Urothelium cell line (cell line): ENCODE results near the gene MTM1.
A peak's percentile ranks its signal among the peaks of the same experiment; 100 is the strongest.

Source experiments
- DNase-seq: peaks from one replicate; pipeline ENCODE4 v3.0.0; 2011; ENCODE audit warnings: low spot score, mixed read lengths
- FAIRE-seq: peaks from 2 replicates; lab custom pipeline; 2011; peaks lifted over from hg19 to GRCh38; lab: Jason Lieb, UNC

The MTM1 gene

GRCh38 chrX:150649096-150649870 is 80.9 kb downstream of the MTM1 start:
- DNase-seq (no peak), FAIRE-seq (no peak)

- no peak for DNase-seq
- no peak for FAIRE-seq
Observed at GRCh38 chrX:150651906-150652305, 83.5 kb downstream of the MTM1 start.

- DNase-seq (no peak), FAIRE-seq (no peak)
Observed at GRCh38 chrX:150655788-150656187, 87.4 kb downstream of the MTM1 start.

DNA sequence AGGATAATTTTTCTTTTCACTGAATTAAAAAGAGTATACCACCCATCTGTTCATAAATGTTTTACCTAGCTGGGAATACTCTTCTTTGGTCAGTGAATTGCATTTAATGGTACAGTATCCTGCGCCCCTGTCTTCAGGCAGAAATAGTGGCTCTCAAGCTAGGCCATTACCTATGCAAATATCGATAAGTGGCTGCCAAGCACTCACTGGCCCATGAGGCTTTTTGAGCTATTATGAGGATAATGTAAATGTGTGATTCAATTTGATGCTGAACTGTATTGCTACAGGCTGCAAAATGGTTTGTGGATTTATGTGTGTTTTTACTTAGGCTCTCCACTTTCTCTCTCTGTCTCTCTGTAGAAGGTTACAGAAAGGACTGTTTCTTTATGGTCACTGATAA is 94.7 kb downstream of the MTM1 start:
- FAIRE-seq (no peak), DNase-seq (no peak)

GRCh38 chrX:150664290-150664689 is 95.9 kb downstream of the MTM1 start:
- DNase-seq (no peak), FAIRE-seq (no peak)

DNA sequence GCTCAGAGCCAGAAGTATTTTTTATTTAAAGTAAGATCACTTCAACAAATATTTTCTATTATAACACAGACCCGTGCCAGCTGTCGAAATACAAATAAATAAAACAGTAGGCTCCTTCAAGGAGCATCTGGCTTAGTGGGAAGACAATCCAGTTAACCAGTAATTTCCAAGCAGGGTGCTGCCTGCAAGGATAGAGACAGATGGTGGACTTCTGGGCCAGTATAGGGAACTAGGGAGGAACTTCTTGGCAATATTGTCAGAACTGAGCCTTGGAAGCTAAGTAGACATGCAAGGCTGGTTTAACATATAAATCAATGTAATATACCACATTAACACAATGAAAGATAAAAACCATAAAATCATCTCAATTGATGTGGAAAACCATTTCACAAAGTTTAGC is 107.8 kb downstream of the MTM1 start:
- DNase-seq, result no peak
- no peak for FAIRE-seq

GRCh38 chrX:150680974-150681373 is 112.6 kb downstream of the MTM1 start:
- FAIRE-seq, result no peak
- DNase-seq, result no peak

DNA sequence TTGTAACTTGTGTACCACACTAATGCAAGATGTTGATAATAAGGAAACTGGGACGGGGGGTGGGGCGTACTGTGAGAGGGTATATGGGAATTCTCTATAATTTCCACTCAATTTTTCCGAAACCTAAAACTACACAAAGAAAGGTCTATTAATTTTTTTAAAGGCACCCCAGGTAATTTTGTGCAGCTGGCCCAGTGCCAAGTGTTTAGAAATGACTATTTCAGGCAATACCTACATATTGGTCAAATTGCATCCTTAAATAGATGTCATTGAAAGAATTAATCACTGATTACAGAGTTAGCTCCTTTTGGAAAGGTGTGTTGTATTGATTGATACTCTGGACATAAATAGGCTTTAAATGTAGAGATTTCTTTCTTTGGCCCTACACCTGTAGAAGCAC is 114.7 kb downstream of the MTM1 start:
- DNase-seq, result no peak
- no peak for FAIRE-seq

DNA sequence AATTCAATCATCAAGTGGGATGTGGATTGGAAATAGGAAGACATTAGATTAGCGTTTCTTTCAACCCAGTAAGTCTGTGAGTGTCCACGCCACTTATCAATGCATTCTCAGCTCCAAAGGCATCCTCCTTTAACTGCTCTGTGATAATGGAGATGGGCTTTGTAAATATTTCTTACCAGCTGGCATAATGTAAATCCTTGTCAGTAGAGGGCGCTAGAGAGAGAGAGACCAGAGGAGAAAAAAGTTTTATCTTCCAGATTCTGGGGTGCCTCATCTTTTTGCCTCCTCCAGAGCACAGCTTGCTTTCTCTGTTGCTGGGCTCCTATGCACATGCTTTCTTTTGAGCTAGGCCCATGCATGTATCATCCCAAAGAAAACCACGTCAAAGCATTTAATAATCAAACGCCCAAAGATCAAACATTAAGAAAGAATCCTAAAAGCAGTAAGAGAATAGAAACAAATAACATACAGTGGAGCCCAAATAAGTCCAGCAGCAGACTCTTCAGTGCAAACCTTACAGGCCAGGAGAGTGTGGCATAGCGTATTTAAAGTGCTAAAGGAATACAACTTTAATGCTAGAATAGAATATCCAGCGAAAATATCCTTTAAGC is 115.2 kb downstream of the MTM1 start:
- FAIRE-seq, result no peak

DNA sequence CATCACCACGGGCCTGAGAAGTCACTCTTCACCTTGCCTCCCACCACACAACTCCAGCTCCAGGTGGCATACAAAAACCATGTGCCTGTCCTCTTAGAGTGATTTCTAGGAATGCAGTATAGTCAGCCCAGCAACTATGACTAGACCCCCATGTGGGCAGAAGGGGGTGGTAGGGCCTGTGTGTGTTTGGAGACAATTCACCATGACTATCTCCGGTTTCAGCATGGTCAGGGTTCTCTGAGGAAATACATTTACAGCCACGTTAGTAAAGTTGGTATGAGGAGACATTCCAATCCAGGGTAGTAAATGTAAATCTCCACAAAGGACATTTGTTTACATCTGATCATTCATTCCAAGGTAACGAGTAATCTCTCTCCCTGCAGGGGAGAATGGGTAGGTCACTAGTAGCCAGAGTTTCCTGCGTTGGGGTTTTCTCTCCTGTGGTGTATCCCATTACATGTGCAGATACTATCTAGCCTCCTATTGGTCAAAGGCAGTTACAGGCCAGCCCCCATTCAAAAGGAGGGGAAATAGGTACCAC is 120.6 kb downstream of the MTM1 start:
- FAIRE-seq, result no peak
- DNase-seq, result peak; percentile 44

More for the DNA sequence above, 115.2 kb downstream of the MTM1 start:
- no peak for DNase-seq

DNA sequence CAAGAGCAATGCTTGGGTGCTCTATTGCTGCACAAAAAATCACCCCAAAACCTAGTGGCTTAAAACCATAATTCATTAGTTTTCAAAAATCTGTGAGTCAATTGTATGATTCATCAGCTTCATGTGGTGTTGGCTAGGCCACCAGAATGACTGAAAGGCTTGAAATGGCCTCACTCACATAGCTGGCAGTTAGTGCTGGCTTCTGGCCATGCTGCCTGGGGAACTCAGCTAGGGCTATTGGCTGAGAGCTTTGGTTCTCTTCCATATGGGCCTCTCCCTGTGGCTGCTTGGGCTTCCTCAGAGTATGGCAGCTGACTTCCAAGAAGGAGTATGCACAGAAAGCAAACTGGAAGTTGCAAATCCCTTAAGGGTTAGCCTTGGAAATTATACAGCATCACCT is 121.7 kb downstream of the MTM1 start:
- FAIRE-seq, result no peak

GRCh38 chrX:150692296-150692695 is 123.9 kb downstream of the MTM1 start:
- no peak for DNase-seq
- no peak for FAIRE-seq

More for the DNA sequence above, 121.7 kb downstream of the MTM1 start:
- peak; percentile 26 for DNase-seq

DNA sequence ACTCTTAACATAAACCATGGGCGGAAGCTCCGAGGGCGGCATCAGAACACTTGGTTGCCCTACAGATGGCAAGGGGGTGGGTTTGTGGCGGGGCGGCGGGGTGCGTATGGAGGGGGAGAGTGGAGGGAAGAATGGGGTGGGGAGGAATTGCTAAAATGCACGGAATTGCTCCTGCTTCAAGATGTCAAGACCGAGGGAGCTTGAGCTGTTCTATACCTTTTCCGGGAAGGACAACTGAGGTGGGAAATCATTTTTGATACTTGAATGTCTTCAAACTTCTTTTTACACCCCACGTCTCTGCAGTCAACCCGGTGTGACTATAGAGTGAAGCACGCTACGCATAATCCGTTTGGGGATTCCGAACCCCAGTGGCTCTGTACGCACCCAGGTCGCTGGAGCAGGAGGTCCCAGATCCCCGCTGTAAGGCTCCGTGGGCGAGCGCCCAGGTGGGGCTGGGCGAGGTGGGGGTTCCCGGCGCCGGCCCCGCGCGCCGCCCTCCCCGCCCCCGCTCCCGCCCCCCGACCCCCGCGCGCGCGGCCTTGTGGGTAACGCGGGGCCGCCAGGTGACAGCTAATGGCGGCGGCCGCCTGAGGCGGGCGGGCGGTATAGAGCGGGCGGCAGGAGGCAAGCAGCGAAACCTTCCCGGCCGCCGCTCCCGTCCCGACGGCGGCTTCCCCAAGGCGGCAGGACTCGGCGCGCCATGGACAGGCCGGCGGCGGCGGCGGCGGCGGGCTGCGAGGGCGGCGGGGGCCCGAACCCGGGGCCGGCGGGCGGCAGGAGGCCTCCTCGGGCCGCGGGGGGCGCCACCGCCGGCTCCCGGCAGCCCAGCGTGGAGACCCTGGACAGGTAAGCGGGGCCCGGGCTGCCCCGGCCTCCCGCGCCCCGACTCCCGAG is 124.7 kb downstream of the MTM1 start, which contains the start of gene MTMR1:
MTMR1 (plus strand) TSS at position 566 of the 894 bp plus-strand sequence; CDS start at position 701, 135 bp downstream.
- DNase-seq, result peak; percentile 34
- FAIRE-seq, result no peak

DNA sequence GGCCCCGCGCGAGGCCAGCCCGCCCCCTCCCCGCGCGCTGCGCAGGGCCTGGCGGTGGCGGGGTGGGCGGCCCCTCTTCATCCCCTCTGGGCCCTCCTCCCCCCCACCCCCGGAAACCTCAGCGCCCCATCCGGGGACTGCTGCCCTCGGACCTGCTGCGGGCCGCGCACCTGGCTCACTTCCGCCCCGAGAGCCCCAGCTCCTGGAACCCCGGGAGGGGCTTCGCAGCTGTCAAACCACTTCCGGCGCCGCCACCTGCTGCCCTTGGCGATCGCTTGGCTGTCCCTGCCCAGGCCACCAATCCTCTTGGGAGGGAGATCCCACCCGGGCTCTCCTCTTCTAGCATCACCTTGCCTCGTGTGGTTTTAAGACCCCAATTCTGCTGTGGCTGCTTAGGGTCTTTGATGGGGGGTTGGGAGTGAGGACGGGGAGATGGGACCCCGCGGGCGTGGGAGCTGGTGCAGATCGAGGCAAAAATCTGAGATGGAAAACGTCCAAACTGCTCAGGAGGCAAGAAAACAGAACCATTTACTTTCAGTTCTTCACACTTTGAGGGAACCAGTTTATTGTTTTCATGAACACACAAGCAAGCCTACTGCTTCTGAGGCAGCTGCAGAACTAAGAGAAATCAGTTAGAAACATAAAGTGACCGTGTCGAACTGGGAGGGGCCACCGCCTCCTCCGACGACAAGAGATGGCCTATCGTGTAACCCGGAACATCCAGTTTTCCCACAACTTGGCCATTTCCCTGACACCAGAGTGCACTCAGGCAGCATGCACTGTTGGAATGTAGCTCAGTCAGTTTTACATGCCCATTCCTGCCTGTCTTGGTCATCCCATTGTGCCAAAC is 125.5 kb downstream of the MTM1 start:
- FAIRE-seq (no peak), DNase-seq (peak; percentile 62)

DNA sequence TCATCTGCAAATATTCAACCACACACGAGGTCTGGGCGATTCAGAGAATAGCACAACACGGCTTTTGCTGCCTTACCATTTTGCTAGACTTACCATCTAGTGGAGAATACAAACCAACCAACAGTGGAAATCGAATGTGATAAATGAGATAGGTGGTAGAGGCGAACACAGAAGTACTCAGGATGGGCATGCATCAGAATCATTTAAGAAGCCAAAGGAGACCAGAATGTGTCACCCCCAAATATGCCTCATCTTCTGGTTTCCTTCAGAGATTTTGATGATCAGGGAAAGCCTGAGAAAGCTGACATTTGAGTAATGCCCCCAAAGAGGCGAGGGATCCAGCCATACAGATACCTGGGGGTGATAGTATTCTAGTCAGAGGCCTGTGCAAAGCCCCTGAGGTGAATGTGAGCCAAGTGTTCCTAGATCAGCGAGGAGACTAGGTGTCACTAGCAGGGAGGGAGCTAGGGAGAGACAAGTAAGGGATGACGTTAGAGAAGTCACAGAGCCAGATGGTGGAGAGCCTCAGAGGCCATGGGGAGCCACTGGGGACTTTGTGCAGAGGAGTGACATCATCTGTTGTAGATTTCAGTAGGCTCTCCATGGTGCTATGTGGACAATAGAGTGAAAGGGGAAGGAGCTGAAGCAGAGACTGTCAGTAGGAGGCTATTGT is 126.5 kb downstream of the MTM1 start:
- DNase-seq, result no peak
- no peak for FAIRE-seq

GRCh38 chrX:150696331-150696730 is 127.9 kb downstream of the MTM1 start:
- DNase-seq (no peak), FAIRE-seq (no peak)

DNA sequence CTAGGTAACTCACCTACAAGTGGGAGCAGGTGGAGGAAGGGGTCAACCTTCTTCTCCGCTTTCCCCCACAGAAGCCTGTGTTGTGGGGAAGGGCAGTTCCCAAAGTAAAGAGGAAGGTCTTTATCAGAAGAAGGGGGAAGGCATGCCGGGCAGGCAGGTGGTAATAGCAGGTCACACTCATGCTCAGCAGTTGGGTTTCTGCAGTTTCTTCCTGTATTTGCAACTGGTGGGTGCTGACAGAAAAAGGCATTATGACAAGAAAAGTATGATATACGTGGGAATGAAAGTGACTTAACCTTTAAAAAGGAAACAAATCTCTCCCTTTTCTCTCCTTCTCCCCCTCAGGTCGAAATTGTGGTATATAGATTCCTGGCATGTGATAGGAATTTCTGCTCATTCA is 128.4 kb downstream of the MTM1 start:
- DNase-seq, result no peak
- no peak for FAIRE-seq

DNA sequence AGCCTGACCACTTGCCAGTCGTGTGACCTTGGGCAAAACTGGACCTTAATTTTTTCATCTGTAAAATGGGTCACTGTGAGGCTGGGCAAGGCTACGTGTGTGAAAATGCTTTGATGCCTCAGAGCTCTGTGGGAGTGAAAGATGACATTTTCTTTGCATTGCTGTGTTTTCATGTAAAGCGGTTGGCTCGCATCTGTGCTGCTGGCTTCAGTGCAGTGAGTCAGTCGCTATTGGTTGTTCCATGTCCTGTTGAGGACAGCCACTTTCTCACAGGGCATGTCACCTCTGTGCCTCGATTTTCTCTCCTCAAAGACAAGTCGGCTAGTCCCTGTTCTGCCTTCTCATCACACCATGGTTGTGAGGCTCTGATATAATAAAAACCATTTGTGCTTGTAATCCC is 129.2 kb downstream of the MTM1 start:
- no peak for FAIRE-seq
- DNase-seq, result no peak

GRCh38 chrX:150698981-150699380 is 130.6 kb downstream of the MTM1 start:
- DNase-seq, result no peak
- no peak for FAIRE-seq

GRCh38 chrX:150700107-150700506 is 131.7 kb downstream of the MTM1 start:
- no peak for FAIRE-seq
- DNase-seq, result no peak
